HepG2 (cell line): Measurements from ENCODE around the gene NUP85. TPM values are rescaled to one million over a fixed set of nuclear protein-coding genes. Genes with fewer than 3 reads are reported as not detected.

Experiments
- GMEB2 ChIP-seq: IDR thresholded peaks from 2 replicates; pipeline ENCODE4 v1.6.1; 2016; ENCODE audit warnings: missing biosample characterization, missing genetic modification reagents, low read depth
- HMGA1 ChIP-seq: sonication (generic); formaldehyde crosslinking; conservative IDR thresholded peaks from 2 replicates; pipeline ENCODE4 v1.4.0; 2020; ENCODE audit warnings: missing genetic modification reagents
- HOXA3 ChIP-seq: sonication (generic); formaldehyde crosslinking; IDR thresholded peaks from 2 replicates; pipeline ENCODE4 v1.5.0; 2020; ENCODE audit warnings: missing genetic modification reagents
- KDM5B ChIP-seq: sonication (generic); formaldehyde crosslinking; IDR thresholded peaks from 2 replicates; pipeline ENCODE4 v1.4.0; 2020; ENCODE audit warnings: missing genetic modification reagents, mild to moderate bottlenecking, borderline replicate concordance
- MXI1 ChIP-seq: IDR thresholded peaks from 3 replicates; pipeline ENCODE4 v1.6.1; 2012; ENCODE audit warnings: low read depth, low read length, inconsistent platforms, borderline replicate concordance
- NCOR1 ChIP-seq: fragments of 200-600 bp; sonication (generic); IDR thresholded peaks from 2 replicates; pipeline ENCODE4 v1.7.0; 2017; ENCODE audit warnings: antibody characterized with exemption, low read length, borderline replicate concordance
- NFE2 ChIP-seq: sonication (generic); formaldehyde crosslinking; IDR thresholded peaks from 2 replicates; pipeline ENCODE4 v1.4.0; 2020; ENCODE audit warnings: missing genetic modification reagents
- POGK ChIP-seq: sonication (generic); formaldehyde crosslinking; conservative IDR thresholded peaks from 2 replicates; pipeline ENCODE4 v1.8.0; 2022; ENCODE audit warnings: mild to moderate bottlenecking, moderate library complexity, missing genetic modification reagents
- REPIN1 ChIP-seq: sonication (generic); formaldehyde crosslinking; IDR thresholded peaks from 2 replicates; pipeline ENCODE4 v1.8.0; 2022; ENCODE audit warnings: missing genetic modification reagents, low read depth, mild to moderate bottlenecking, borderline replicate concordance
- THAP8 ChIP-seq: sonication (generic); formaldehyde crosslinking; IDR thresholded peaks from 2 replicates; pipeline ENCODE4 v1.5.1; 2020; ENCODE audit warnings: missing genetic modification reagents, mild to moderate bottlenecking, borderline replicate concordance
- ZHX2 ChIP-seq, 2 experiments: sonication (generic) in 1 of 2; formaldehyde crosslinking in 1 of 2; IDR thresholded peaks; 2 replicates each; pipeline versions ENCODE4 v1.6.1 to v1.9.0; 2014 to 2022; ENCODE audit warnings: antibody characterized with exemption in 1 of 2, borderline replicate concordance in 1 of 2, inconsistent platforms in 1 of 2, low read depth in 1 of 2, missing genetic modification reagents in 1 of 2
- ZNF160 ChIP-seq: sonication (generic); formaldehyde crosslinking; IDR thresholded peaks from 2 replicates; pipeline ENCODE4 v1.8.0; 2022; ENCODE audit warnings: mild to moderate bottlenecking, inconsistent platforms, missing genetic modification reagents
- ZNF282 ChIP-seq: fragments of 450-650 bp; IDR thresholded peaks from 2 replicates; pipeline ENCODE4 v1.6.1; 2018; ENCODE audit not compliant: partially characterized antibody
- ZNF703 ChIP-seq: sonication (generic); formaldehyde crosslinking; IDR thresholded peaks from 2 replicates; pipeline ENCODE4 v1.5.1; 2020; ENCODE audit warnings: missing genetic modification reagents, mild to moderate bottlenecking, moderate library complexity, borderline replicate concordance
- ZNF784 ChIP-seq: sonication (generic); formaldehyde crosslinking; IDR thresholded peaks from 2 replicates; pipeline ENCODE4 v1.5.1; 2020; ENCODE audit warnings: missing genetic modification reagents, mild to moderate bottlenecking, borderline replicate concordance
- ZNF891 ChIP-seq: sonication (generic); formaldehyde crosslinking; IDR thresholded peaks from 2 replicates; pipeline ENCODE4 v1.5.0; 2020; ENCODE audit warnings: mild to moderate bottlenecking, missing genetic modification reagents
- ZSCAN9 ChIP-seq: IDR thresholded peaks from 2 replicates; pipeline ENCODE4 v1.6.1; 2016; ENCODE audit warnings: borderline replicate concordance
- polyA plus RNA-seq, 8 experiments: library from polyadenylated mRNA; depleted of rRNA in 3 of 8; stranded (reverse) in 7 of 8; unstranded in 1 of 8; fragments of >200 nt; fragmentation: Illumina TruSeq in 4 of 8; extraction: Trizol in 4 of 8; gene quantifications; 2 replicates each; pipeline versions ENCODE4 v1.2.1 to v1.2.3, GENCODE V29; 2011 to 2016; ENCODE audit warnings: low read depth in 4 of 8, missing spikeins in 1 of 8, mixed read lengths in 1 of 8; ENCODE audit not compliant: insufficient read depth in 1 of 8
- total RNA-seq, 5 experiments: library from RNA; depleted of rRNA; stranded (reverse); fragments of >200 nt; fragmentation: Illumina TruSeq; extraction: Trizol; gene quantifications; 2 replicates each; pipeline ENCODE4 v1.2.3, GENCODE V29; 2016; ENCODE audit warnings: low read depth in 1 of 5

Gene NUP85
- total and polyA plus RNA-seq, 2 of the 13 experiments (the other 11 are each of a cell fraction or from before 2014, with no cell fraction given) = 89.1 to 124 TPM

- TF ChIP-seq POGK (CRISPR knock-in tag) (no peak), ZNF784 (0 out of 2 replicates have a peak, but pooled peaks have one; percentile 26), GMEB2 (CRISPR knock-in tag) (no peak), HOXA3 (CRISPR knock-in tag) (peak; percentile 48; the same call in 1 of the 2 replicates), ZNF891 (CRISPR knock-in tag) (no peak), ZSCAN9 (CRISPR knock-in tag) (no peak), HMGA1 (no peak), ZHX2 (IDR thresholded peaks at IDR 0.05; ENCODE audit: low read depth) (no peak), ZHX2 (CRISPR knock-in tag; IDR thresholded peaks at IDR 0.05; ENCODE audit: borderline replicate concordance) (no peak), NCOR1 (0 out of 2 replicates have a peak, but pooled peaks have one; percentile 23), MXI1 (no peak), ZNF703 (CRISPR knock-in tag) (peak; percentile 71; the same call in 1 of the 2 replicates), ZNF160 (CRISPR knock-in tag) (no peak), REPIN1 (CRISPR knock-in tag) (peak; percentile 56; the same call in 1 of the 2 replicates), THAP8 (CRISPR knock-in tag) (no peak), ZNF282 (no peak), KDM5B (CRISPR knock-in tag) (no peak), NFE2 (no peak)
Measured at GRCh38 chr17:75199886-75200618, 5.4 kb upstream of the NUP85 start (continued).
